HL-60 (cell line): ENCODE measurements around the gene WTAP.

Source experiments
- CTCF ChIP-seq: IDR thresholded peaks from one replicate; pipeline ENCODE4 v1.5.1; 2011; ENCODE audit warnings: low read length, control low read depth, inconsistent platforms; ENCODE audit not compliant: insufficient read depth
- GABPA ChIP-seq: IDR thresholded peaks from 2 replicates; pipeline ENCODE4 v1.6.1; 2012; ENCODE audit warnings: low read depth
- POLR2AphosphoS5 ChIP-seq: IDR thresholded peaks from 2 replicates; pipeline ENCODE4 v1.6.1; 2012; ENCODE audit warnings: low read depth
- REST ChIP-seq: IDR thresholded peaks from 2 replicates; pipeline ENCODE4 v1.6.1; 2012; ENCODE audit warnings: low read depth; ENCODE audit not compliant: insufficient replicate concordance
- SPI1 ChIP-seq: IDR thresholded peaks from 2 replicates; pipeline ENCODE4 v1.6.1; 2012; ENCODE audit warnings: low read depth, mild to moderate bottlenecking, borderline replicate concordance

- no peak for TF ChIP-seq POLR2AphosphoS5
- TF ChIP-seq REST = no peak
- no peak for TF ChIP-seq CTCF
- TF ChIP-seq GABPA = no peak
- TF ChIP-seq SPI1 = no peak
Observed at GRCh38 chr6:159769470-159769869, 42.2 kb downstream of the WTAP start.
